Cardiac muscle cell (in vitro differentiated cells and primary cell): ENCODE results near the gene KSR1. TPM values are rescaled to one million over a fixed set of nuclear protein-coding genes. Genes with fewer than 3 reads are reported as not detected.
"Not testable (repeated sequence)": the region's sequence is repeated elsewhere in the genome, so short reads cannot be mapped to it uniquely, and the experiment has no call there.

Source experiments
- DNase-seq, 2 donors: peaks; one replicate each; pipeline versions ENCODE4 v3.0.0 to v3.0.0-alpha.2; 2010 to 2017; ENCODE audit warnings: low read depth in 1 of 2, low spot score in 1 of 2
- H3K27ac ChIP-seq: fragments of 200-600 bp; sonication (generic); 2 replicates; pipeline ENCODE4 v1.5.1; 2016
- H3K27me3 ChIP-seq: fragments of 200-600 bp; sonication (generic); 2 replicates; pipeline ENCODE4 v1.6.0; 2016; ENCODE audit warnings: control low read depth
- H3K36me3 ChIP-seq: fragments of 200-600 bp; sonication (generic); 2 replicates; pipeline ENCODE4 v1.5.1; 2016; ENCODE audit warnings: control low read depth
- H3K4me1 ChIP-seq: fragments of 200-600 bp; sonication (generic); 2 replicates; pipeline ENCODE4 v1.8.1; 2017; ENCODE audit warnings: low read depth, mild to moderate bottlenecking, mixed run types
- H3K4me3 ChIP-seq: fragments of 200-600 bp; sonication (generic); 2 replicates; pipeline ENCODE4 v1.5.1; 2016; ENCODE audit warnings: mild to moderate bottlenecking
- H3K9me3 ChIP-seq: fragments of 200-600 bp; sonication (generic); 2 replicates; pipeline ENCODE4 v1.5.1; 2017; ENCODE audit warnings: low read depth, mild to moderate bottlenecking, control low read depth
- CTCF ChIP-seq: IDR thresholded peaks from 2 replicates; pipeline ENCODE4 v1.5.1; 2012; ENCODE audit warnings: low read depth, mild to moderate bottlenecking, low read length
- polyA plus RNA-seq: library from polyadenylated mRNA; unstranded; fragments of >200 nt; fragmentation: Nextera tagmentation; extraction: Ambion mirVana; gene quantifications from 2 replicates; pipeline ENCODE4 v1.2.1, GENCODE V29; 2016
- total RNA-seq: library from RNA; depleted of rRNA; stranded (reverse); fragments of >200 nt; gene quantifications from 2 replicates; pipeline ENCODE4 v1.2.3, GENCODE V29; 2016

KSR1 gene
- total and polyA plus RNA-seq, 2 experiments from 2014 or later = 15.7 to 29.0 TPM

- Histone ChIP-seq H3K4me3 (no peak overlapping the region), H3K9me3 (no peaks in the 10 kb centered on the region), H3K27ac (no peak overlapping the region), H3K36me3 (no peaks in the 10 kb centered on the region), H3K27me3 (no peaks in the 10 kb centered on the region), H3K4me1 (peaks cover 6% of the 10 kb centered on the region)
- no peak for TF ChIP-seq CTCF
- DNase-seq = no peak
Observed at GRCh38 chr17:27634026-27634335, 177.7 kb downstream of the KSR1 start.

GRCh38 chr17:27634776-27635175, 178.5 kb downstream of the KSR1 start:
- Histone ChIP-seq H3K27ac (no peak overlapping the region), H3K4me1 (peaks cover 6% of the 10 kb centered on the region), H3K27me3 (no peaks in the 10 kb centered on the region), H3K36me3 (no peaks in the 10 kb centered on the region), H3K4me3 (no peak overlapping the region), H3K9me3 (no peaks in the 10 kb centered on the region)
- DNase-seq = no peak
- TF ChIP-seq CTCF = no peak

DNA sequence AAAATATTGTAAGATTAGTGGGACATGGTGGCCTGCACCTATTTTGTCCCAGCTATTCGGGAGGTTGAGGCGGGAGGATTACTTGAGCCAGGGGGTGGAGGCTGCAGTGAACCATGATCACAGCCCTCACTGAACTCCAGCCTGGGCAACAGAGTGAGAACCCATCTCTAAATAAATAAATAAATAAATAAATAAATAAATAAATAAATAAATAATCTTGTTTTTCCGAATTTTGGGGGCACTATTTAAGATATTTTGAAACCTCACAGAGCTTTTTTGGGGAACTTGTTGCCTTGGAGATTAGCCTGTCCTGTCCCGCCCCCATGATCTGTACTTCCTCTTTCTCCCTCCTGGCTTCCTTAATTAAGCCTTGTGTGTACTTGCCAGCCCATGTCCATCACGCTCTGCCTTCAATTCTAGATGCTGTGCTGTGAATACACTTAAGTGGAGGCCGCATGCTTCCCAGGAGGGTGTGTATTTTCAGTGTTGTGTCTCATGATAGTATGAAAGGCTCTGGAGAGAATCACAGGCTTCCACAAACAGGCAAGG, 179.1 kb downstream of the KSR1 start:
- no peak for DNase-seq
- Histone ChIP-seq H3K4me1 (peaks cover 6% of the 10 kb centered on the region), H3K27me3 (no peaks in the 10 kb centered on the region), H3K9me3 (no peaks in the 10 kb centered on the region), H3K27ac (no peak overlapping the region), H3K4me3 (no peak overlapping the region), H3K36me3 (no peaks in the 10 kb centered on the region)
- no peak for TF ChIP-seq CTCF

DNA sequence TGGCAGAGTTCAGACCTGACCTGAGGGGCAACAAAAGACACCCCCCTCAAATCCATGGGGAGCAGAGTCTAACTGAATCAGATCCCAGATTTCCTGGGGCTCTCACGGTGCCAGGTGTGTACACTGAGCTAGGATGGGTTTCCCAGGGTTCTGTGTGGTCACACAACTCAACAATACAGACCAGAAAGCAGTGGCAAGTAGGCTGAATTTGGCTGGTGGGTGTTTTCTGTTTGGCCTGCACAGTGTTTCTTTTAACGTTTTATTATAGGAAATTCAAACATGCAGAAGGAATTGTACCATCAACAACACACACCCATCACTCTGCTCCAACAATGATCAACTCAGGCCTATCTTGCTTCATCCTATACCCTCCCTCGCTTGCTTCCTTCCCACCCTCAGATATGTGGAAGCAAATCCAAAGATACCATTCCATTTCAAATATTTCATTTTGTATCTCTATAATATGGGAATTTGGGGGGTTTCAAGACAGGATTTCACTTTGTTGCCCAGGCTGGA, 179.8 kb downstream of the KSR1 start:
- H3K9me3 ChIP-seq, H3K27me3 ChIP-seq, H3K27ac ChIP-seq, DNase-seq, H3K4me1 ChIP-seq, H3K4me3 ChIP-seq, H3K36me3 ChIP-seq: not testable (repeated sequence)

DNA sequence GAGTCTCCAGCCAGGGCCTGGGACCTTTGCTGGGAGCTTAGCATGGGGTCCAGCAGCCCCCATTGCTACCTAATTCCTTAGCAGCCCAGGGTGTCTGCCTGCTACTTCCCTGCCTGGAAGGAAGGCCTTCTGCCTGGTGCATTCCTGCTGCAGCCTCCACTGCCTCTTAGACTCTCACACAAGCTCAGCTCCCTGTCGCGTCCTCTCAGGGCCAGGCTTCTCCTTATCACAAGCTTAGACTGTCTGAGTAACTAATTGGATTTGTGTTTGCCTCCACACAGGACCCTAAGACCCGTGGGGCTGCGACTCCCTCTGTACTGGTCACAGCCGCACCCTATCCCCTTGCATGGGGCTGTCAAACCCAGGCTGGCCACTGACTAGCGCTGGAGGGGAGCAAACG, 181.6 kb downstream of the KSR1 start:
- not testable (repeated sequence) for H3K36me3 ChIP-seq, H3K27me3 ChIP-seq, H3K27ac ChIP-seq, H3K4me3 ChIP-seq, DNase-seq, H3K9me3 ChIP-seq, H3K4me1 ChIP-seq

DNA sequence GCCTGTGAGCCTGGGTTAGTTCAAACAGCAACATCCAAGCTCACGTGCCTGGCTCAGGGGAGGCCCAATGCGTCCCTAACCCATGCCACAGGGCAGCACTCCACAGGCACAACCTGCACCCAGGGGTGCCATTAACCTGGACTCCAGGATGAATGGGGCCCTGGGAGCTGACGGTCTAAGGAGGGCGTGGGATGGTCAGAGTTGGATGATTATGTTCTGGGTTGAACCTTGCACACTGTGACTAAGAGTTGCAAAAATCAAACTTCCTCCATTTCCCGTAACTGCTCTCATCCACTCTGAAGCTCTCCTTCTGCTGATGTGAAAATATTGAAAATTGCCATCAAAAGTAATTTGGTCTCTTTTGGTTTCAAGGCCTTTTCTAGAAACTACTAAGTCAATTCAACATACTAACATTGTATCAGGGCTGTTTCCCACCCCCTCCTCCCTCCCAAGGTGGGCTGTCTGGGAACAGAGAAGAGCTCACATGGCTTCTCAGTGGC, 182.2 kb downstream of the KSR1 start:
- H3K4me3 ChIP-seq, H3K27me3 ChIP-seq, DNase-seq, H3K4me1 ChIP-seq, H3K27ac ChIP-seq, H3K9me3 ChIP-seq, H3K36me3 ChIP-seq: not testable (repeated sequence)

DNA sequence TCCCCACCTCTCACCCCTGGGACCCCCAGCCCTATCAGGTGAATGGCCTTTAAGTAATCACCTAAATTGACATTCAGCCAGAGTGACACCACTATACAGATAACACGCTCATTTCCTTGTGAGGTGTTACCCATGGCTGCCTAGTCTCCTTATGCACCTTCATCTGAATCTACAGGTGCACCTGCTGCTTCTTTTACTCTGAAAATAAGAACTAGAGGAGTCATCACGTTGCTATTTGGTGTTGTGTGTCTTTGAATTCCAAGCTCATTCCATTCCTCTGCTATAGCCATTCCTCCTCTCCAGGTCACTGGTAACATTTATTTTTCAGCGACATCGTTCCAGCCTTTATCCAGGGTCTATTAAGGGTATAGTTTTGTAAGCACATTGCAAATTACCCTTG, 184.5 kb downstream of the KSR1 start:
- Histone ChIP-seq H3K4me1 (no peaks in the 10 kb centered on the region), H3K27ac (no peak overlapping the region), H3K36me3 (no peaks in the 10 kb centered on the region), H3K9me3 (no peaks in the 10 kb centered on the region), H3K27me3 (no peaks in the 10 kb centered on the region), H3K4me3 (no peak overlapping the region)
- no peak for TF ChIP-seq CTCF
- no peak for DNase-seq
